HL-60 (cell line): ENCODE measurements around the gene RBBP8NL.

Source experiments
- DNase-seq, 2 experiments: peaks; one replicate each; pipeline ENCODE4 v3.0.0-alpha.2; 2010 to 2020; ENCODE audit warnings: low read depth in 1 of 2, low spot score in 1 of 2
- H3K27ac ChIP-seq: fragments of 250-450 bp; sonication (Bioruptor Pico); replicated peaks from 2 replicates; pipeline ENCODE4 v1.5.1; 2020; ENCODE audit warnings: mild to moderate bottlenecking, moderate library complexity
- H3K27me3 ChIP-seq: fragments of 250-450 bp; sonication (Bioruptor Pico); 2 replicates; pipeline ENCODE4 v1.5.1; 2021; ENCODE audit warnings: mild to moderate bottlenecking, moderate library complexity; ENCODE audit not compliant: insufficient read depth, poor library complexity, severe bottlenecking
- H3K4me3 ChIP-seq: replicated peaks from 2 replicates; pipeline ENCODE4 v1.5.1; 2011; ENCODE audit warnings: mild to moderate bottlenecking, control low read depth, low read length; ENCODE audit not compliant: insufficient read depth
- CTCF ChIP-seq: IDR thresholded peaks from one replicate; pipeline ENCODE4 v1.5.1; 2011; ENCODE audit warnings: low read length, control low read depth, inconsistent platforms; ENCODE audit not compliant: insufficient read depth
- GABPA ChIP-seq: IDR thresholded peaks from 2 replicates; pipeline ENCODE4 v1.6.1; 2012; ENCODE audit warnings: low read depth
- POLR2AphosphoS5 ChIP-seq: IDR thresholded peaks from 2 replicates; pipeline ENCODE4 v1.6.1; 2012; ENCODE audit warnings: low read depth
- REST ChIP-seq: IDR thresholded peaks from 2 replicates; pipeline ENCODE4 v1.6.1; 2012; ENCODE audit warnings: low read depth; ENCODE audit not compliant: insufficient replicate concordance
- SPI1 ChIP-seq: IDR thresholded peaks from 2 replicates; pipeline ENCODE4 v1.6.1; 2012; ENCODE audit warnings: low read depth, mild to moderate bottlenecking, borderline replicate concordance

RBBP8NL gene

GRCh38 chr20:62411479-62412193 is 15.7 kb downstream of the RBBP8NL start:
- Histone ChIP-seq H3K27me3 (peaks cover 4% of the 10 kb centered on the region), H3K27ac (no peak overlapping the region), H3K4me3 (no peak overlapping the region)
- DNase-seq, result no peak
- TF ChIP-seq SPI1 (no peak), POLR2AphosphoS5 (no peak), REST (no peak), GABPA (no peak), CTCF (no peak)

- Histone ChIP-seq H3K27me3 (no peaks in the 10 kb centered on the region), H3K4me3 (no peak overlapping the region)
- TF ChIP-seq REST, result no peak
- TF ChIP-seq CTCF, result no peak
- TF ChIP-seq POLR2AphosphoS5, result no peak
- TF ChIP-seq GABPA, result no peak
- no peak for TF ChIP-seq SPI1
These were observed 16.4 kb downstream of the RBBP8NL start for GRCh38 chr20:62410746-62411478.

GRCh38 chr20:62409931-62410745 is 17.2 kb downstream of the RBBP8NL start:
- DNase-seq, result peak in 1 of 2 experiments; percentile 43
- Histone ChIP-seq H3K27me3 (no peaks in the 10 kb centered on the region), H3K4me3 (no peak overlapping the region), H3K27ac (no peak overlapping the region)
- peak; percentile 12 for TF ChIP-seq CTCF
- TF ChIP-seq POLR2AphosphoS5, result no peak

More at GRCh38 chr20:62410746-62411478, 16.4 kb downstream of the RBBP8NL start:
- H3K27ac ChIP-seq, result no peak overlapping the region
- DNase-seq, result no peak
